ENCODE data around the gene MAPRE3.
A peak's percentile ranks its signal among the peaks of the same experiment; 100 is the strongest.

The MAPRE3 gene

GRCh38 chr2:27014771-27015433 is 44.5 kb downstream of the MAPRE3 start:
- DNase-seq (ENCODE audit: low spot score) = no peak

- DNase-seq (ENCODE audit: low spot score) = peak; percentile 83
Observed at GRCh38 chr2:27016801-27017325, 46.4 kb downstream of the MAPRE3 start.

- no peak for DNase-seq (ENCODE audit: low spot score)
Observed at GRCh38 chr2:27018142-27018541, 47.7 kb downstream of the MAPRE3 start.

GRCh38 chr2:27019459-27019858 is 49.0 kb downstream of the MAPRE3 start:
- no peak for DNase-seq (ENCODE audit: low spot score)

- no peak for DNase-seq (ENCODE audit: low spot score)
Observed at GRCh38 chr2:27019931-27020855, 49.8 kb downstream of the MAPRE3 start.

GRCh38 chr2:27021253-27022049 is 51.0 kb downstream of the MAPRE3 start:
- DNase-seq (ENCODE audit: low spot score) = no peak

- no peak for DNase-seq (ENCODE audit: low spot score)
Observed at GRCh38 chr2:27023740-27024139, 53.3 kb downstream of the MAPRE3 start.

GRCh38 chr2:27024188-27024587 is 53.8 kb downstream of the MAPRE3 start:
- DNase-seq (ENCODE audit: low spot score) = peak; percentile 89

GRCh38 chr2:27024812-27025211 is 54.4 kb downstream of the MAPRE3 start:
- DNase-seq (ENCODE audit: low spot score) = peak; percentile 47

GRCh38 chr2:27025281-27025800 is 54.9 kb downstream of the MAPRE3 start:
- DNase-seq (ENCODE audit: low spot score) = no peak

- no peak for DNase-seq (ENCODE audit: low spot score)
Observed at GRCh38 chr2:27025861-27026851, 55.7 kb downstream of the MAPRE3 start.

- DNase-seq (ENCODE audit: low spot score) = no peak
Observed at GRCh38 chr2:27027211-27027651, 56.8 kb downstream of the MAPRE3 start.

GRCh38 chr2:27029051-27029450 is 58.6 kb downstream of the MAPRE3 start:
- no peak for DNase-seq (ENCODE audit: low spot score)

- peak; percentile 98 for DNase-seq (ENCODE audit: low spot score)
Observed at GRCh38 chr2:27032495-27033252, 62.2 kb downstream of the MAPRE3 start, which contains the start of gene TMEM214. Gene TMEM214 (plus strand): TSS chr2:27032965. CDS start chr2:27033016, 51 bp downstream.

- peak; percentile 33 for DNase-seq (ENCODE audit: low spot score)
Observed at GRCh38 chr2:27033253-27033852, 62.9 kb downstream of the MAPRE3 start.

- DNase-seq (ENCODE audit: low spot score) = no peak
Observed at GRCh38 chr2:27038012-27038411, 67.6 kb downstream of the MAPRE3 start.

GRCh38 chr2:27038631-27039339 is 68.3 kb downstream of the MAPRE3 start:
- no peak for DNase-seq (ENCODE audit: low spot score)

- no peak for DNase-seq (ENCODE audit: low spot score)
Observed at GRCh38 chr2:27039426-27039825, 69.0 kb downstream of the MAPRE3 start.

GRCh38 chr2:27039871-27040270 is 69.4 kb downstream of the MAPRE3 start:
- no peak for DNase-seq (ENCODE audit: low spot score)
